Calu3 (cell line): ENCODE data around the gene MAP7D1. TPM values are rescaled to one million over a fixed set of nuclear protein-coding genes. Genes with fewer than 3 reads are reported as not detected.

Experiments used
- BruUV-seq: library from RNA; stranded (reverse); fragments of 400-500 nt; replicated peaks from 2 replicates; lab custom pipeline; 2021; lab: Mats Ljungman, UMichigan
- CTCF ChIA-PET: fragments of 300-600 bp; sonication (Branson Sonifier 250); formaldehyde crosslinking; loops from one replicate; lab custom pipeline; 2022; ENCODE audit warnings: antibody characterized with exemption; lab: Charles Lee
- DNase-seq: peaks from one replicate; pipeline ENCODE4 v3.0.0; 2022
- H3K27ac Mint-ChIP-seq: one replicate; pipeline ENCODE4 v1.8.0; 2022; ENCODE audit warnings: mixed read lengths; ENCODE audit not compliant: unreplicated experiment
- H3K27me3 Mint-ChIP-seq: one replicate; pipeline ENCODE4 v1.8.0; 2022; ENCODE audit warnings: mixed read lengths; ENCODE audit not compliant: unreplicated experiment
- H3K36me3 Mint-ChIP-seq: one replicate; pipeline ENCODE4 v1.8.0; 2022; ENCODE audit warnings: mild to moderate bottlenecking, moderate library complexity, mixed read lengths; ENCODE audit not compliant: insufficient read depth, unreplicated experiment
- H3K4me1 Mint-ChIP-seq: one replicate; pipeline ENCODE4 v1.8.0; 2022; ENCODE audit warnings: mild to moderate bottlenecking, low read depth, mixed read lengths; ENCODE audit not compliant: unreplicated experiment
- H3K4me3 Mint-ChIP-seq: one replicate; pipeline ENCODE4 v1.8.0; 2022; ENCODE audit warnings: mild to moderate bottlenecking, low read depth, moderate library complexity, mixed read lengths; ENCODE audit not compliant: unreplicated experiment
- H3K9me3 Mint-ChIP-seq: one replicate; pipeline ENCODE4 v1.8.0; 2022; ENCODE audit warnings: low read depth, mixed read lengths; ENCODE audit not compliant: unreplicated experiment
- CTCF ChIP-seq: fragments of 200-600 bp; IDR thresholded peaks from one replicate; pipeline ENCODE4 v1.8.0; 2022; ENCODE audit warnings: antibody characterized with exemption; ENCODE audit not compliant: unreplicated experiment
- intact Hi-C: fragments of 100-400 bp; cut with micrococcal nuclease; formaldehyde crosslinking; loops from one replicate; pipeline ENCODE4 v1.10.0; 2022; ENCODE audit not compliant: unreplicated experiment
- total RNA-seq: library from RNA; stranded (reverse); gene quantifications from 2 replicates; pipeline ENCODE4 v1.2.3, GENCODE V29; 2022

MAP7D1 gene
- total RNA-seq, 1 experiment from 2014 or later, result 98.3 TPM

- peak; percentile 65 for DNase-seq
- H3K36me3 Mint-ChIP-seq, result peaks cover 34% of the 10 kb centered on the region
- BruUV-seq, result no TSS peak
- peaks cover 52% of the 10 kb centered on the region for H3K4me1 Mint-ChIP-seq
- H3K27ac Mint-ChIP-seq, result peak overlapping the region; percentile 91
- H3K4me3 Mint-ChIP-seq, result peak overlapping the region; percentile 70
- TF ChIP-seq CTCF, result peak; percentile 53
- intact Hi-C loops, result no loop called here
- H3K9me3 Mint-ChIP-seq, result no peaks in the 10 kb centered on the region
- H3K27me3 Mint-ChIP-seq, result no peaks in the 10 kb centered on the region
- CTCF ChIA-PET, result interaction anchor here (0.6 to 3.6 kb wide), 7 partner anchors 11 to 182 kb away, joined by 3 to 23 read pairs (median 3); partner anchors contain the start of gene TRAPPC3
Observed at GRCh38 chr1:36160949-36161485, 5.1 kb downstream of the MAP7D1 start.

GRCh38 chr1:36161641-36162531, 5.9 kb downstream of the MAP7D1 start:
- intact Hi-C loops, result no loop called here
- Mint-ChIP-seq H3K4me3 (peak overlapping the region; percentile 70), H3K27me3 (no peaks in the 10 kb centered on the region), H3K36me3 (peaks cover 30% of the 10 kb centered on the region), H3K4me1 (peaks cover 55% of the 10 kb centered on the region), H3K27ac (peak overlapping the region; percentile 91), H3K9me3 (no peaks in the 10 kb centered on the region)
- no peak for TF ChIP-seq CTCF
- CTCF ChIA-PET, result interaction anchor here (0.7 to 3.6 kb wide), 7 partner anchors 12 to 181 kb away, joined by 3 to 23 read pairs (median 3); partner anchors contain the start of gene TRAPPC3
- BruUV-seq, result TSS peak; percentile 90
- peak; percentile 62 for DNase-seq

- BruUV-seq, result TSS peak; percentile 1
- no peak for TF ChIP-seq CTCF
- no peaks in the 10 kb centered on the region for H3K27me3 Mint-ChIP-seq
- no peaks in the 10 kb centered on the region for H3K9me3 Mint-ChIP-seq
- CTCF ChIA-PET, result interaction anchor here (0.7 to 3.6 kb wide), 4 partner anchors 13 to 983 kb away, joined by 3 to 23 read pairs (median 6); partner anchors contain the start of gene TRAPPC3
- DNase-seq, result no peak
- H3K4me1 Mint-ChIP-seq, result peaks cover 56% of the 10 kb centered on the region
- peak overlapping the region; percentile 91 for H3K27ac Mint-ChIP-seq
- peaks cover 25% of the 10 kb centered on the region for H3K36me3 Mint-ChIP-seq
- no peak overlapping the region for H3K4me3 Mint-ChIP-seq
- intact Hi-C loops, result no loop called here
Observed at GRCh38 chr1:36162680-36163239, 6.8 kb downstream of the MAP7D1 start.

- Mint-ChIP-seq H3K27me3 (no peaks in the 10 kb centered on the region), H3K9me3 (no peaks in the 10 kb centered on the region), H3K4me1 (peaks cover 50% of the 10 kb centered on the region), H3K4me3 (no peak overlapping the region), H3K36me3 (peaks cover 20% of the 10 kb centered on the region), H3K27ac (no peak overlapping the region)
- intact Hi-C loops, result no loop called here
- no TSS peak for BruUV-seq
- CTCF ChIA-PET, result interaction anchor here (0.7 kb wide), 1 partner anchor 983 kb away, joined by 4 read pairs; no protein-coding TSS in a partner anchor
- no peak for DNase-seq
- no peak for TF ChIP-seq CTCF
Observed at GRCh38 chr1:36163426-36163825, 7.5 kb downstream of the MAP7D1 start.
